ENCODE results near the gene ATP6V1B1. TPM values are rescaled to one million over a fixed set of nuclear protein-coding genes. Genes with fewer than 3 reads are reported as not detected.

ATP6V1B1 gene
- total RNA-seq, 4 donors from 2014 or later = not detected

- H3K9me3 ChIP-seq = no peaks in the 10 kb centered on the region
- no peak overlapping the region for H3K4me3 ChIP-seq (replicated peaks in 1 of 3)
- DNase-seq = peak; percentile 53 to 59
- WGBS, 2 donors = 51 to 52% methylated on average over 15 to 26 of the region's 32 CpGs
- TF ChIP-seq POLR2A (IDR thresholded peaks at IDR 0.05) (no peak), CTCF (IDR thresholded peaks at IDR 0.05) (peak; percentile 24 to 74 (median 50))
- intact Hi-C loops (cut with DNase I) = no loop called here
- peaks cover 14 to 17% of the 10 kb centered on the region in 2 donors for H3K36me3 ChIP-seq
- H3K4me1 ChIP-seq = peaks cover 8 to 12% of the 10 kb centered on the region in 2 donors
- H3K27me3 ChIP-seq = no peaks in the 10 kb centered on the region
- no peak overlapping the region for H3K27ac ChIP-seq
Measured at GRCh38 chr2:70984576-70985282, 49.0 kb downstream of the ATP6V1B1 start.

- Histone ChIP-seq H3K4me1 (peaks cover 8 to 12% of the 10 kb centered on the region in 2 donors), H3K36me3 (peaks cover 14 to 22% of the 10 kb centered on the region in 2 donors), H3K4me3 (replicated peaks in 1 of 3) (no peak overlapping the region), H3K9me3 (no peaks in the 10 kb centered on the region), H3K27me3 (no peaks in the 10 kb centered on the region), H3K27ac (no peak overlapping the region)
- 80 to 88% methylated on average over 4 to 5 of the region's 5 CpGs for WGBS, 2 donors
- DNase-seq = no peak
- no peak for TF ChIP-seq CTCF (IDR thresholded peaks at IDR 0.05)
- TF ChIP-seq POLR2A (IDR thresholded peaks at IDR 0.05) = no peak
- intact Hi-C loops (cut with DNase I) = no loop called here
Measured at GRCh38 chr2:70985283-70985688, 49.6 kb downstream of the ATP6V1B1 start.

GRCh38 chr2:70985956-70986355, 50.3 kb downstream of the ATP6V1B1 start:
- Histone ChIP-seq H3K27ac (no peak overlapping the region), H3K36me3 (peaks cover 14 to 28% of the 10 kb centered on the region in 2 donors)

GRCh38 chr2:70986499-70987189, 50.9 kb downstream of the ATP6V1B1 start:
- H3K27ac ChIP-seq = no peak overlapping the region
- TF ChIP-seq POLR2A (IDR thresholded peaks at IDR 0.05) (no peak), CTCF (IDR thresholded peaks at IDR 0.05) (no peak)
- no peaks in the 10 kb centered on the region for H3K27me3 ChIP-seq
- 89 to 91% methylated on average over 4 of the region's 4 CpGs for WGBS, 2 donors
- intact Hi-C loops (cut with DNase I) = no loop called here
- no peak overlapping the region for H3K4me3 ChIP-seq (replicated peaks in 1 of 3)
- peaks cover 8 to 12% of the 10 kb centered on the region in 2 donors for H3K4me1 ChIP-seq
- peaks cover 16 to 32% of the 10 kb centered on the region in 2 donors for H3K36me3 ChIP-seq
- H3K9me3 ChIP-seq = no peaks in the 10 kb centered on the region
- DNase-seq = no peak

More at GRCh38 chr2:70985956-70986355, 50.3 kb downstream of the ATP6V1B1 start:
- no peak for DNase-seq
- Histone ChIP-seq H3K4me3 (replicated peaks in 1 of 3) (no peak overlapping the region), H3K9me3 (no peaks in the 10 kb centered on the region), H3K4me1 (peaks cover 8 to 12% of the 10 kb centered on the region in 2 donors), H3K27me3 (no peaks in the 10 kb centered on the region)
- intact Hi-C loops (cut with DNase I) = no loop called here
- WGBS, 2 donors = 90 to 93% methylated on average over 1 of the region's 1 CpG
- TF ChIP-seq CTCF (IDR thresholded peaks at IDR 0.05) (no peak), POLR2A (IDR thresholded peaks at IDR 0.05) (no peak)

- Histone ChIP-seq H3K27ac (peak overlapping the region in 1 of 3 donors; percentile 5), H3K4me3 (replicated peaks in 1 of 3) (no peak overlapping the region), H3K4me1 (peaks cover 8 to 12% of the 10 kb centered on the region in 2 donors), H3K27me3 (no peaks in the 10 kb centered on the region), H3K9me3 (no peaks in the 10 kb centered on the region), H3K36me3 (peaks cover 21 to 34% of the 10 kb centered on the region in 2 donors)
- no peak for DNase-seq
- TF ChIP-seq CTCF (IDR thresholded peaks at IDR 0.05) (no peak), POLR2A (IDR thresholded peaks at IDR 0.05) (no peak)
- 73 to 84% methylated on average over 1 of the region's 1 CpG for WGBS, 2 donors
- intact Hi-C loops (cut with DNase I) = no loop called here
Measured at GRCh38 chr2:70987386-70987785, 51.7 kb downstream of the ATP6V1B1 start.
